Lung (tissue), 12 donors: ENCODE results near the gene MAP6. TPM values are rescaled to one million over a fixed set of nuclear protein-coding genes. Genes with fewer than 3 reads are reported as not detected.

Experiments
- ATAC-seq: fragments of 200-7000 bp; cut with Tn5 transposase; one replicate; pipeline ENCODE4 v1.9.1; 2020; ENCODE audit warnings: moderate number of reproducible peaks; ENCODE audit not compliant: insufficient read depth, low FRiP score
- DNase-seq, 3 donors: peaks; one replicate each; pipeline ENCODE4 v3.0.0-alpha.2; 2013 to 2017
- H3K27ac ChIP-seq, 2 donors: one replicate each; pipeline ENCODE4 v1.5.1; 2013; ENCODE audit warnings: mild to moderate bottlenecking in 2 of 2, moderate library complexity in 2 of 2, control low read depth in 1 of 2, inconsistent platforms in 1 of 2, low read depth in 1 of 2, low read length in 1 of 2
- H3K27me3 ChIP-seq, 3 donors: one replicate each; pipeline ENCODE4 v1.5.1; 2013; ENCODE audit warnings: low read length in 2 of 3; ENCODE audit not compliant: control insufficient read depth in 3 of 3, insufficient read depth in 3 of 3
- H3K36me3 ChIP-seq, 4 donors: one replicate each; pipeline ENCODE4 v1.5.1; 2013; ENCODE audit warnings: low read length in 4 of 4, mild to moderate bottlenecking in 1 of 4, moderate library complexity in 1 of 4; ENCODE audit not compliant: control insufficient read depth in 4 of 4, insufficient read depth in 4 of 4
- H3K4me1 ChIP-seq, 5 donors: one replicate each; pipeline ENCODE4 v1.5.1; 2013; ENCODE audit warnings: low read length in 5 of 5, mild to moderate bottlenecking in 2 of 5, moderate library complexity in 1 of 5; ENCODE audit not compliant: control insufficient read depth in 5 of 5, insufficient read depth in 5 of 5
- H3K4me3 ChIP-seq: one replicate; pipeline ENCODE4 v1.5.1; 2013; ENCODE audit warnings: mild to moderate bottlenecking, control low read depth, moderate library complexity
- H3K9ac ChIP-seq, 2 donors: one replicate each; pipeline ENCODE4 v1.5.1; 2013; ENCODE audit warnings: low read length in 2 of 2, control low read depth in 1 of 2; ENCODE audit not compliant: insufficient read depth in 1 of 2
- H3K9me3 ChIP-seq, 4 donors: one replicate each; pipeline ENCODE4 v1.5.1; 2013; ENCODE audit warnings: low read length in 3 of 4, mild to moderate bottlenecking in 1 of 4, moderate library complexity in 1 of 4; ENCODE audit not compliant: control insufficient read depth in 4 of 4, insufficient read depth in 3 of 4
- WGBS, 2 donors: extraction: QIAGEN DNeasy Blood & Tissue Kit; methylation state at CpG; one replicate each; pipeline ENCODE4 v1.1.7; 2013; 5-methylcytosine and 5-hydroxymethylcytosine counted together
- polyA plus RNA-seq, 2 donors: library from polyadenylated mRNA; stranded (reverse); fragments of 200-250 nt; gene quantifications; one replicate each; pipeline ENCODE4 v1.2.1, GENCODE V29; 2013
- total RNA-seq, 2 donors: library from RNA; depleted of rRNA in 1 of 2; stranded (reverse); fragments of >200 nt in 1 of 2; gene quantifications; one replicate each; pipeline ENCODE4 v1.2.1, GENCODE V29; 2014 to 2021
- TF ChIP-seq, protein P1 (sequence below): IDR thresholded peaks from 2 replicates; pipeline ENCODE4 v1.5.1; 2012; ENCODE audit warnings: mild to moderate bottlenecking; ENCODE audit errors: control extremely low read depth, extremely low read depth
- donor health status: control.
- donor health status: control.
- donor health status: Bipolar disorder and iron deficiency.
- donor health status: healthy.
- donor health status: DM: yes; HTN: yes; CAD: no.

Gene MAP6
- total and polyA plus RNA-seq, 4 donors = 5.8 to 17.8 (median 7.2) TPM

DNA sequence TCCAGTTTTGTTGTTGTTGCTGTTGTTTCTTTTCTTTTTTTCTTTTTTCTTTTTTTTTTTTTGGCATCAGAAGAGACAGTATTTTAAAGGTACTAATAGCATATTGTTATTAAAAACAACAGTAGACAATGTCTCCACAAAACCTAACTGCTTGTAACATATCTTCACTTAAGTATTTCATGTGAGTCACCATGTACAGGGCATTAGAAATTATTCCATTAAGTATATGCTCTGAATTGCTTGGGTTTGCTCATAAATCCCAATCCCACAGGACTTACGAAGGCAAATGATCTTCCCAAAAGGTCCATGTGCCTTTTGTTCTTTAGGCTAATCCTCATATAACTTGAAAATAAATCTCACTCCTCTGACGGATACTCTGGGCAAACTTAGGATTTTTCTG lies 35.9 kb downstream of the MAP6 start:
- TF ChIP-seq, protein P1, sequence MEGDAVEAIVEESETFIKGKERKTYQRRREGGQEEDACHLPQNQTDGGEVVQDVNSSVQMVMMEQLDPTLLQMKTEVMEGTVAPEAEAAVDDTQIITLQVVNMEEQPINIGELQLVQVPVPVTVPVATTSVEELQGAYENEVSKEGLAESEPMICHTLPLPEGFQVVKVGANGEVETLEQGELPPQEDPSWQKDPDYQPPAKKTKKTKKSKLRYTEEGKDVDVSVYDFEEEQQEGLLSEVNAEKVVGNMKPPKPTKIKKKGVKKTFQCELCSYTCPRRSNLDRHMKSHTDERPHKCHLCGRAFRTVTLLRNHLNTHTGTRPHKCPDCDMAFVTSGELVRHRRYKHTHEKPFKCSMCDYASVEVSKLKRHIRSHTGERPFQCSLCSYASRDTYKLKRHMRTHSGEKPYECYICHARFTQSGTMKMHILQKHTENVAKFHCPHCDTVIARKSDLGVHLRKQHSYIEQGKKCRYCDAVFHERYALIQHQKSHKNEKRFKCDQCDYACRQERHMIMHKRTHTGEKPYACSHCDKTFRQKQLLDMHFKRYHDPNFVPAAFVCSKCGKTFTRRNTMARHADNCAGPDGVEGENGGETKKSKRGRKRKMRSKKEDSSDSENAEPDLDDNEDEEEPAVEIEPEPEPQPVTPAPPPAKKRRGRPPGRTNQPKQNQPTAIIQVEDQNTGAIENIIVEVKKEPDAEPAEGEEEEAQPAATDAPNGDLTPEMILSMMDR = no peak
- DNase-seq (no peak), ATAC-seq (no peak)
- no peak overlapping the region for H3K9ac ChIP-seq
- H3K27ac ChIP-seq = no peak overlapping the region
- peaks cover 0 to 1% (median 0%) of the 10 kb centered on the region in 4 donors for H3K9me3 ChIP-seq
- H3K4me3 ChIP-seq = no peak overlapping the region
- no peaks in the 10 kb centered on the region for H3K36me3 ChIP-seq
- WGBS, 2 donors = 91 to 93% methylated on average over 2 of the region's 2 CpGs
- H3K4me1 ChIP-seq = peaks cover 0 to 37% (median 17%) of the 10 kb centered on the region in 5 donors
- H3K27me3 ChIP-seq = no peaks in the 10 kb centered on the region

DNA sequence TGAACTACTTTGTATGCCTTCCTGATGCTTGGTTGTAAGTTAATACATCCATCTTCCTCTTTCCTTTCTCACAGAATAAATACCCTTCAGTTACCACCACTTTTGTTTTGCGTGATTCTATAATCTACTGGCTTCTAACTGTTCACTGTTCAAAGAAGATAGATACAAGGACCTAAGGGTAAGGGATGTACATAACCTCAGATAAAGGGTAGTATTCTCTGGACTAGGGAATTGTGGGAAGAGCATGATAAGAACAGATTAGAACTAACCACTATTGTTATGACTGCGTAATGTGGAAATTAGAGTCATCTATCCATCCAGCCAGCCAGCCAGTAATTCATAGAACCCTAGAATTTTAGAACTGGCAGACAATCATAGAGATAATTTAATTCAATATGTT lies 36.4 kb downstream of the MAP6 start:
- TF ChIP-seq, protein P1 = no peak
- DNase-seq (no peak), ATAC-seq (no peak)
- peaks cover 0 to 37% (median 17%) of the 10 kb centered on the region in 5 donors for H3K4me1 ChIP-seq
- no peak overlapping the region for H3K27ac ChIP-seq
- no peaks in the 10 kb centered on the region for H3K36me3 ChIP-seq
- WGBS, 2 donors = 98 to 100% methylated on average over 2 of the region's 2 CpGs
- H3K4me3 ChIP-seq = no peak overlapping the region
- peaks cover 0 to 1% (median 0%) of the 10 kb centered on the region in 4 donors for H3K9me3 ChIP-seq
- no peaks in the 10 kb centered on the region for H3K27me3 ChIP-seq
- H3K9ac ChIP-seq = no peak overlapping the region

DNA sequence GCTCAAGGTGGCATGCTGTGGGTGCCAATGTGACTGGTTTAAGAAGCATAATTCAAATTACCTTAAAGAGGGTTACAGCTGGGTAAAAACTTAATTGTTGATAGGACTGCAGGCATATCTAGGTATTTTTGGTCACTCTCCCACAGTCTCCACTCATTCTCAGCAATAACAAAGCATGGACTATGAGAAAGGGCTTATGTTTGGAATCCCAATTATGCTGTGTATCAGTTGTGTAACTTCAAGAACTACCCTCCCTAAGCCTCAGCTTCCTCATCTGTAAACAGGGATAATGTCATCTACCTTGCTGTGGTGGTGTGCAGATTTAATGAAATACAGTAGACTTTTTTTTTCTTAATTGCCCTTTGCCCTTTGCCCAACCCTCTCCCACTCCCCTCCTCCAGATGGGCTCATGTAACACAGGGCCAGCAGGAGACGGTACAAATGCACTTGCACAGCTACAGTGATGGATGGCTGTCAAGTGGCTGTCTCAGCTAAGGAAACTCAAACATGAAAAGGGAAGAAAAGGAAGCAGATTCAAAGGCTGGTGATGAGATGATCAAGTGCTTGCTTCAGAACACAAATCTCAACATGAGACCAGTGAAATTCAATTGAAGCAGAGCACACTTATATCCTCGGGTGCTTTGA lies 37.6 kb downstream of the MAP6 start:
- no peaks in the 10 kb centered on the region for H3K27me3 ChIP-seq
- no peak overlapping the region for H3K27ac ChIP-seq
- 55% methylated on average over 2 of the region's 2 CpGs for WGBS, 2 donors
- ATAC-seq (no peak), DNase-seq (no peak)
- H3K36me3 ChIP-seq = no peaks in the 10 kb centered on the region
- TF ChIP-seq, protein P1 = no peak
- H3K4me3 ChIP-seq = no peak overlapping the region
- peaks cover 0 to 29% (median 10%) of the 10 kb centered on the region in 5 donors for H3K4me1 ChIP-seq
- no peak overlapping the region for H3K9ac ChIP-seq
- peaks cover 0 to 1% (median 0%) of the 10 kb centered on the region in 4 donors for H3K9me3 ChIP-seq
